Right atrium auricular region (tissue), 2 donors: Measurements from ENCODE around the gene MKRN2OS. TPM values are rescaled to one million over a fixed set of nuclear protein-coding genes. Genes with fewer than 3 reads are reported as not detected.

Experiments
- DNase-seq: peaks from one replicate; pipeline ENCODE4 v3.0.0-alpha.2; 2019; ENCODE audit warnings: low spot score
- H3K27ac ChIP-seq, 2 donors: fragments of 200-600 bp; sonication (generic); 1 replicate in 1 of 2; 2 replicates in 1 of 2; pipeline ENCODE4 v1.5.1; 2016 to 2019
- H3K27me3 ChIP-seq, 2 donors: fragments of 200-600 bp; sonication (generic); one replicate each; pipeline versions ENCODE4 v1.5.1 to v1.6.0; 2017 to 2019
- H3K36me3 ChIP-seq: fragments of 200-600 bp; sonication (generic); one replicate; pipeline ENCODE4 v1.5.1; 2016
- H3K4me1 ChIP-seq, 2 donors: fragments of 200-600 bp; sonication (generic); one replicate each; pipeline versions ENCODE4 v1.5.1 to v1.6.0; 2017 to 2019
- H3K4me3 ChIP-seq, 2 donors: fragments of 200-600 bp; sonication (generic); 1 replicate in 1 of 2; 2 replicates in 1 of 2; pipeline ENCODE4 v1.5.1; 2017 to 2019; ENCODE audit warnings: mild to moderate bottlenecking in 1 of 2, moderate library complexity in 1 of 2
- H3K9me3 ChIP-seq, 2 donors: fragments of 200-600 bp; sonication (generic); one replicate each; pipeline ENCODE4 v1.5.1; 2019
- CTCF ChIP-seq, 2 donors: fragments of 200-600 bp; sonication (generic); IDR thresholded peaks; one replicate each; pipeline ENCODE4 v1.5.1; 2019; ENCODE audit warnings: antibody characterized with exemption in 2 of 2
- total RNA-seq, 2 donors: library from RNA; depleted of rRNA; stranded (reverse); fragments of >200 nt; gene quantifications; one replicate each; pipeline ENCODE4 v1.1.0, GENCODE V29; 2016

The MKRN2OS gene
- total RNA-seq, 2 donors from 2014 or later = not detected

GRCh38 chr3:12506201-12506709, 39.0 kb downstream of the MKRN2OS start:
- H3K27ac ChIP-seq = no peak overlapping the region
- peaks cover 38% of the 10 kb centered on the region for H3K36me3 ChIP-seq
- no peaks in the 10 kb centered on the region for H3K27me3 ChIP-seq
- no peak for DNase-seq
- peaks cover 0 to 9% of the 10 kb centered on the region in 2 donors for H3K4me1 ChIP-seq
- no peaks in the 10 kb centered on the region for H3K9me3 ChIP-seq
- no peak overlapping the region for H3K4me3 ChIP-seq
- TF ChIP-seq CTCF (IDR thresholded peaks at IDR 0.05) = no peak

DNA sequence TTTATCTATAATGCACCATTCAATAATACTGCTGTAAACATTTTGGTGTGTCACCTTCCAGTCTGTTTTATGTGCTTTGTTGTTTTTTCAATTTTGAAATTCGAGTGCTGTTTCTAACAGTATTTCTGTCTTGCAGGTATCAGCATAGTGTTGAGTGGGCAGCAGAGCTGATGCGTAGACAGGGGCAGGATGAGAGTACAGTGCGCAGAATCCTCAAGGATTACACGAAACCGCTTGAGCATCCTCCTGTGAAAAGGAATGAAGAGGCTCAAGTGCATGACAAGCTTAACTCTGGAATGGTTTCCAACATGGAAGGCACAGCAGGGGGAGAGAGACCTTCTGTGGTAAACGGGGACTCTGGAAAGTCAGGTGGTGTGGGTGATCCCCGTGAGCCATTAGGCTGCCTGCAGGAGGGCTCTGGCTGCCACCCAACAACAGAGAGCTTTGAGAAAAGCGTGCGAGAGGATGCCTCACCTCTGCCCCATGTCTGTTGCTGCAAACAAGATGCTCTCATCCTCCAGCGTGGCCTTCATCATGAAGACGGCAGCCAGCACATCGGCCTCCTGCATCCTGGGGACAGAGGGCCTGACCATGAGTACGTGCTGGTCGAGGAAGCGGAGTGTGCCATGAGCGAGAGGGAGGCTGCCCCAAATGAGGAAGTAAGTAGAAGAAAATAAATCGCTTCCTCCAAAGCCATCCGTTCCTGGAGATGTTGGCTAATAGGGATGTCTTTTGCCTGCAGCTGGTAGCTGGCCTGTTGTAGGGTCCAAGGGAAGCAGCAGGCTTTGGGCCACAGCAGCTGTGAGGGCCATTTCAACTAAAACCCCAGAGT, 42.0 kb downstream of the MKRN2OS start:
- no peaks in the 10 kb centered on the region for H3K9me3 ChIP-seq
- no peak for DNase-seq
- peaks cover 0 to 8% of the 10 kb centered on the region in 2 donors for H3K4me1 ChIP-seq
- peaks cover 53% of the 10 kb centered on the region for H3K36me3 ChIP-seq
- no peak overlapping the region for H3K27ac ChIP-seq
- TF ChIP-seq CTCF (IDR thresholded peaks at IDR 0.05) = no peak
- no peaks in the 10 kb centered on the region for H3K27me3 ChIP-seq
- H3K4me3 ChIP-seq = no peak overlapping the region

- Histone ChIP-seq H3K4me3 (no peak overlapping the region), H3K36me3 (peaks cover 61% of the 10 kb centered on the region), H3K9me3 (no peaks in the 10 kb centered on the region), H3K27ac (no peak overlapping the region), H3K27me3 (no peaks in the 10 kb centered on the region), H3K4me1 (no peaks in the 10 kb centered on the region)
- TF ChIP-seq CTCF (IDR thresholded peaks at IDR 0.05) = no peak
- no peak for DNase-seq
These were observed 43.8 kb downstream of the MKRN2OS start for GRCh38 chr3:12501360-12502020.

DNA sequence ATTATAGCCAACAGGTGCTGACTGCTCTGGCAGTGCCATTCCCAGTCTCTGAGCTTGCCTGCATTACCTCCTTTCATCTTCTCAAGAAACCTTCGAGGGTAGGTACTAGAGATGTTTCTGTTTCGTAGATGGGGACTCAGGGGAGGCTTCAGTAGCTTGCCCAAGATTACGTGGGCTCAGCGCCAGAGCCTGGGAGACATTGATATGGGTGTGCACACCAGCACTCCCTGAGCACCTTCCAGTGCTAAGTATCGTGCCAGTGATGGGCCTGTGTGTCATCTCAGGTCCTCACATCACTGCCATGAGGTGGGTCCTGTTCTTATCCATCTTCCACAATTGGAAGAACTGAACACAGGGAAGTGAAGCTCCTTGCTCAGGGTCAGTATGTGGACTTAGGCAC, 45.8 kb downstream of the MKRN2OS start:
- no peaks in the 10 kb centered on the region for H3K27me3 ChIP-seq
- no peaks in the 10 kb centered on the region for H3K4me1 ChIP-seq
- no peaks in the 10 kb centered on the region for H3K9me3 ChIP-seq
- no peak overlapping the region for H3K27ac ChIP-seq
- H3K4me3 ChIP-seq = no peak overlapping the region
- no peak for TF ChIP-seq CTCF (IDR thresholded peaks at IDR 0.05)
- no peak for DNase-seq
- H3K36me3 ChIP-seq = peaks cover 55% of the 10 kb centered on the region

- H3K27ac ChIP-seq = no peak overlapping the region
- TF ChIP-seq CTCF (IDR thresholded peaks at IDR 0.05) = no peak
- no peak overlapping the region for H3K4me3 ChIP-seq
- DNase-seq = no peak
- no peaks in the 10 kb centered on the region for H3K4me1 ChIP-seq
- H3K27me3 ChIP-seq = no peaks in the 10 kb centered on the region
- H3K9me3 ChIP-seq = no peaks in the 10 kb centered on the region
- H3K36me3 ChIP-seq = peaks cover 45% of the 10 kb centered on the region
These were observed 48.9 kb downstream of the MKRN2OS start for GRCh38 chr3:12496453-12496761.
